ENCODE measurements around the gene DLG5.

DNA sequence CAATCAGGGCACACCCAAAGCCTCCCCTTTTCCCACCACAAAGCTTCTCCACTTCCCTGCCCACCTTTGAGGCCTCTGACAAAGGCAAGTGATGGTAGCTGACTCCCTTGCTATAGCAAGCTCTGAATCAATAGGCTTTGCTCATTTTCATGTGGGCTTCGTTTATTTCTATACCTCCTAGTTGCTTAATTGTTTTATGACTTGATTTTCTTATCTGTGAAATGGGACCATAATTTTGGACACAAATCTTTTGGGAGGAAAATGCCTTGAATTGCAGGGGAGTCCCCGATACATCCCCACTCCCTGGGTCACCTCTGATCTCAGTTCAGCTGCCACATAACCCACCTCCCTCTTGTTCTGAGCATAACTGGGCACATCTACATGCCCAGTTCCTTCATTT, 13.7 kb upstream of the DLG5 start:
- TF ChIP-seq EZH2phosphoT487 (conservative IDR thresholded peaks at IDR 0.05; ENCODE audit: low read length) = no peak
- TF ChIP-seq, protein P1, sequence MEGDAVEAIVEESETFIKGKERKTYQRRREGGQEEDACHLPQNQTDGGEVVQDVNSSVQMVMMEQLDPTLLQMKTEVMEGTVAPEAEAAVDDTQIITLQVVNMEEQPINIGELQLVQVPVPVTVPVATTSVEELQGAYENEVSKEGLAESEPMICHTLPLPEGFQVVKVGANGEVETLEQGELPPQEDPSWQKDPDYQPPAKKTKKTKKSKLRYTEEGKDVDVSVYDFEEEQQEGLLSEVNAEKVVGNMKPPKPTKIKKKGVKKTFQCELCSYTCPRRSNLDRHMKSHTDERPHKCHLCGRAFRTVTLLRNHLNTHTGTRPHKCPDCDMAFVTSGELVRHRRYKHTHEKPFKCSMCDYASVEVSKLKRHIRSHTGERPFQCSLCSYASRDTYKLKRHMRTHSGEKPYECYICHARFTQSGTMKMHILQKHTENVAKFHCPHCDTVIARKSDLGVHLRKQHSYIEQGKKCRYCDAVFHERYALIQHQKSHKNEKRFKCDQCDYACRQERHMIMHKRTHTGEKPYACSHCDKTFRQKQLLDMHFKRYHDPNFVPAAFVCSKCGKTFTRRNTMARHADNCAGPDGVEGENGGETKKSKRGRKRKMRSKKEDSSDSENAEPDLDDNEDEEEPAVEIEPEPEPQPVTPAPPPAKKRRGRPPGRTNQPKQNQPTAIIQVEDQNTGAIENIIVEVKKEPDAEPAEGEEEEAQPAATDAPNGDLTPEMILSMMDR (IDR thresholded peaks at IDR 0.05; ENCODE audit: insufficient read depth, low read length, poor library complexity, severe bottlenecking) = no peak

Data from SU-DHL-6 (cell line).